Fibroblast of skin of right biceps (primary cell): ENCODE results near the gene HCRTR1.
A peak's percentile ranks its signal among the peaks of the same experiment; 100 is the strongest.

Source experiments
- DNase-seq: peaks from one replicate; pipeline ENCODE4 v3.0.0-alpha.2; 2013

Gene HCRTR1

DNA sequence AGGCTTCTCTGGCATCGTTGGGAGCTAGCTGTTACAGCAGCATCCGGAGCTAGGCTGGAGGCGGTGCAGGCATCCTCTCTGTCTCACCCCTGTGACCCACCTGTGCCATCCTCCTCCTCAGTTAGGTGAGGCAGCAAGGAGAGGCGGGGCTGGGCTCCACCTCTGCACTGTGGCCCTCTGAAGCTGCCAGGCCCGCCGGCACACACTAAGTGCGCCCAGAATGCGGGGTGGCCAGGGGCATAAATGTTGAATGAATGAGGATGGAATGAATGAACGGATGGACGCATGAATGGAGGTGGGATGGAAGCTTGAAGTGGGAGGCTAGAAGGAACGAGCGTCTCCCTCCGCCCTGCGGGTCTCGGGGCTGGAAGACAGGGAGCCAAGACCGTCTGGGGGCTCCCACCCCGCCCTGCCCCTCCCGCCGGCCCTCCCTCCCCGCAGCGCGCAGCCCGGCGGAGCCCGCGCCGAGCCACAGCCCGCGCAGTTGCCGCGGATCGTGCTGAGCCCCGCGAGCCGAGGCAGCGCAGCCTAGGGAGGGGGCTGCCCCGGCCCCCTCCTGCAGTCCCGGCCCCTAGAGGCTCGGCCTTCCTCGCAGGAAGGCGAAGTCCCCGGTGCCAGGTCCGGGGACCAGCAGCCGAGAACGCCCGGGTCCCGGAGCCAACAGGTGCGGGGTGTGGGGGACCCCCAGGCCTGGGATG is at the start of gene HCRTR1:
Gene HCRTR1 (plus strand): TSS at position 472 of the 698 bp plus-strand sequence. CDS start 1,504 bp downstream, outside the sequence.
- DNase-seq = no peak

DNA sequence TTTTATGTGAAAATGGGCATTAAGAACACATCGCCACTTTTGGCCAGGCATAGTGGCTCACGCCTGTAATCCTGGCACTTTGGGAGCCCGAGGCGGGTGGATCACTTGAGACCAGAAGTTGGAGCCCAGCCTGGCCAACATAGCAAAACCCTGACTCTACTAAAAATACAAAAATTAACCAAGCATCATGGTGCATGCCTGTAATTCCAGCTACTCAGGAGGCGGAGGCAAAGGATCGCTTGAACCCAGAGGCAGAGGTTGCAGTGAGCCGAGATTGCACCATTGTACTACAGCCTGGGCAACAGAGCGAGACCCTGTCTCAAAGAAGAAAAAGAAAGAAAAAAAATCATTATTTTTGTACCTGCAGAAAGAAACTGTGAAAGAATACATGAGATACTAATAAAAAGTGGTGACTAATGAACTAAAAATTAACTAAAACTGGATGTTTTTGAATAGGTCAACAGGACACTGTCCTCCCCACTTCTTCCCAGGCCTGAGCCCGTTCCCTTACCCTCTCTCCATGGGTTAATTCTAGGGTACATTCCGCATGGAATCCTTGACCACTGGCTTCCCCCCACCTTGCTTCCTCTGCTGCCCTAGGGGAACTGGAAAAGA is 49.4 kb upstream of the HCRTR1 start:
- DNase-seq = peak; percentile 41

DNA sequence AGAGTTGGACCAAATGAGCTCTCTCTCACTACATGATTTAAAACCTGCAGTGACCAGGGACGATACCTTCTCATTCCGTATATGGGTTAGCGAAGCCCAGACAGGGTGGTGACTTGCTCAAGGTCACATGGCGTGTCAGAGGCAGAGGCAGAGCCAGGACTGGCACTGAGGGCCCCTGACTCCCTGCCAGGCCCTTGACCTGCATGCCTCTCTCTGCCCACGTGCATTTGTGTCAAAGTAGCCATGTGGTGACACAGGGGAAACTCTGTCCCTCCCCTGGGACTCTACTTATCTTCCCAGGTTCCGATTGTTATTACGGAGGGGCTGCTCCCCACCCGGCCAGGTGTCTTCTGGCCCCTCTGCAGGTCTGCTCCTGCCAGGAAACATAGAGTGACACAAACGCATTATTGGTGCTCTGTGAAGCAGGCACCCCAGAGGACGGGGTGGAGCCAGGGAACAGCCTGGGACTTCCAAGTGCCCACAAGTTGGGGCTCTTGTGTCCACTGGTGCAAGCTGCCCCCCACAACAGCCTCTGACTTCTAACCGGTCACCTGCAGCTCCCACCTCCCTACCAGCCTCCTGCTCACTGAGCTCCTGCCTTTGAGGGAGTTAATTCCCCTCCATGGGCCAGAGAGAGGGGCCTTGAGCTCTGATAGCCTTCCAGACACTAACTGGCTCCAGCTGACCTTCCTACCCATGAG is 48.4 kb upstream of the HCRTR1 start:
- no peak for DNase-seq

DNA sequence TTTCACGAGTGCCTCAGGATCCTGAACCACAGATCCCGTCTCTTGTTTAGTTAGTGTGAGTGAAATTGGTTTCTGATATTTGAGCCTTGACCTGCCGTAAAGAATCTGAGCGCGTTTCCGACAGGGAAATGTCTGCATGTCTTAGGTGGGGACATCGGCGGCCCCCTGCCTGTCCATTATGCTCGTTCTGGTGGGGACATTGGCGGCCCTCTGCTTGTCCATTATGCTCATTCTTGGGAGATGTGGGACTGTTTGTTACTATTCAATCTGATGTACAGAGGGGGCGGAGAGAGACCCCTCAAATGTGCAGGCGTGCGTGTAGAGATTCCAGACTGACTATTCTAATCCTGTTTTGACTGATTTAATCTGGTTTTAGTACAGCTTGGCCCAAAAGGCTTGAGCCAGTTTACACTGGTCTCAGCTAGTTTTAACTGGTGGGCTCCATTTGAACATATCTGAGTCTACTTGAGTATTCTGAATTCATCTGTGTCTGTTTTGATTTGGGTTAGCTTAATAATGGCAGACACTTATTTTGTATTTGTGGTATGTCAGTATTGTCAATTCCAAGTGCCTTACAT is 47.8 kb upstream of the HCRTR1 start:
- DNase-seq = no peak

DNA sequence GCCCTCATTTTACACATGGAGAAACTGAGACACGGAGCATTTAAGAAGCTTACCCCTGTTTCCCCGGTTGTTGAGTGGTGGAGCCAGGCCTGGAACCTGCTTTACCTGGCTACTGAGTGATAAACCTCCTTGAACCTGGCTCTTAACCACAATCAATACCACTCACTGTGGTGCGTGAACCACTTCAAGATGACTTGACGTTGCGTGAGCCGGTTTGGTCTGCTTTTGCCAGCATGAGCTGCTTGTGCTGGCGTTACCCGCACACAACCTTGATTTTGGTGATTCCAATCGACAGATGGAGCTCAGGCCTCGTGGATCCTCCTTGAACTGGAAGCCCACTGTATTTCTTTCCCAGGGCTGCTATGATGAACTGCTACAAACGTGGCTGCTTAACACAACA is 47.3 kb upstream of the HCRTR1 start:
- DNase-seq = no peak

DNA sequence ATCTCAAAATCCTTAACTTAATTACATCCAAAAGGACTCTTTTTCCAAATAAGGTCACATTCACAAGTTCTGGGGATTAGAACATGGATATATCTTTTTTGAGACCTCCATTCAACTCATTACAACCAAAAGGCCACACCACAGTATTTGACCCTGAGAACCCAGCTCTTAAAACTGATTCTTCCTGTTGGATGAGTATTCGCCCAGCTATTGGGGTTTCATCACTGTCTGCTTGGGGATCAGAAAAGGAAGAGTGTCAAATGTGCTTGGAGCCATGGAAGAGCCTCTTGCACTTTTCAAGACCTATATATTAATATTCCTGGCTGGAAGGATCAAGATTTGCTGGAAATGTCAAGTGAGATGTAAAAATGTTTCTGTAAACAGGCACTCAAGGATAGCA is 46.6 kb upstream of the HCRTR1 start:
- DNase-seq = no peak

DNA sequence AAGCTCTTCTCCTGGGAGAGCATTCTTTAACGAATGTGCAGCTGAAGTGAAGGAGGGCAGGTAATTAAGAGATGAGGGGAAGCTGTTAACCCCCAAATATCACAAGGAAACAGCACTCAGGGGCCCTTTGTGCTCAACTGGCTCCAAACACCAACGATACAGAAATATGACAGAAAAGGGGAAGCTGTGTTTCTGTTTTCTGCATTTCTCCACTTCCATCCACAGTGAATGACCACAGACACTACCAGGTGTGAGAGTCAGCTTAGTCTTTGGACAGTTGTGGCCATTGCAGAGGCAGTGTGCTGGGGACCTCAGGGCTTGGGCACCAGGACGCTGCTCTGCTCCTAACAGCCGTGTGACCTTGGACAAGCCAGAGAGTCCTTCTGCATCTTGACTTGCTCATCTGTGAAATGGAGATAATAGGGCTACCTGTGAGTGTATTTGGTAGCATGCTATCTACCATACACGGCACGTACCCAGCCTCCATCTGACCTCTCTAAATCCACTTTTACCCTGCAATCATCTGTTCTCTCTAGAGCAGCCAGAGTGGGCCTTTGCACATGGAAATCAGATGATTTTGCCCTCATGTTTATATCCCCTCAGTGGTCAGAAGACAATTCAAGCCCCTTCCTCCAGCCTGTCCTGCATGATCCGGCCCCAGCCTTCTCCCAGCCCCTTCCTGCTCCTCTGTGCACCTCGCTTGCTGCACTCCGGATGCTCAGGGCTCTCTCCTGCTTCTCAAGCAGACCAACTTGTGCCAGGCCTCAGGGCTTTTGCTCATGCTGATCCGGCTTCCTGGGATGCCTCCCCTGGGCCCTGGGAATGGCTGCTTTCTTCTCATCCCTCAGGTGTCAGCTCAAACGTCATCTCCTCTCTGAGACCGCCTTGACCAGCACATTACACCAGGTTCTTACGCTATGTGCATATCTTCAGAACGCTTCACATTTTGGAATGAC is 45.9 kb upstream of the HCRTR1 start:
- no peak for DNase-seq

DNA sequence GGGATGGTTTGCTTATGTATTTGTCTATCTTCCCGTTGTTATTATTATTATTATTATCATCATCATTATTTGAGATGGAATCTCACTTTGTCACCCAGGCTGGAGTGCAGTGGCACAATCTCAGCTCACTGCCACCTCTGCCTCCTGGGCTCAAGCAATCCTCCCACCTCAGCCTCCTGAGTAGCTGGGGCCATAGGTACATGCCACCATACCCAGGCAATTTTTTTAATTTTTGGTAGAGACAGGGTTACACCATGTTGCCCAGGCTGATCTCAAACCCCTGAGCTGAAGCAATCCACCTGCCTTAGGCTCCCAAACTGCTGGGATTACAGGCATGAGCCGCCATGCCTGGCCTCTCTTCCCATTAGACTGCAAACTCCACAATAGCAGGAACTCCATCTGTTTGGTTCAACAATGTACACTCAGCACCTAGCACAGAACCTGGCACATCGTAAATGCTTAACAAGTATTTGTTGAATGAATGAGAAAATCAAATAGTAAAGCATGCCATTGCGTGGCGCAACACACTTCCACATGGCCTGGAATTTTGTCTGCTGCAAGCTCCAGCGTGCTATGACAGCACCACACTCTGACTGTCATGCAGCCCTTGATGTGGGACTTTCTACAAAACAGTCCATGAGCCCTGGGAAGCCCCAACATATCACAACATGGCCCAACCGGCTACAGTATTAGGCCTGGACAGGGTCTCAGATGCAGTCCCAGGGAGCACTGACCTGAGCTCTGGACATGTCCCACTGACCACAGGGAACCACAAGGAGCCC is 45.0 kb upstream of the HCRTR1 start:
- DNase-seq = peak; percentile 55

DNA sequence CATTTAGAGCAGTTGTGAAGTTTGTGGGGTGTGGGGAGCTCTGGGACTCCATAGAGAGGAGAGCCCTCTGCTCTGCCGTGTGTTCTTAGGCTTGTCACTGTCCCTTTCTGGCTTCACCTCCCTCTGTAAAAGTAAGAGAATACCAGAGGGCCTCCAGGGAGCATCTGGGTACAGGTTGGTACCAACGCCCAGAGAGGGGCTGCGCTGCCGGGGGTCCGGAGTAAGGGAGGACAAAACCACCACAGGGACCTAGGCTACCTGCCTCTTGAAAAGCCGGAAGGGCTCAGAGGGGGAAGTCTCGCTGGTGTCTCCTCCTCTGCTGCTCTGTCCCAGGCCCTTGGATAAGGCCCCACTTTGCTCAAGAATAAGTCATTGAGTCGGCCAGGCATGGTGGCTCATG is 44.2 kb upstream of the HCRTR1 start:
- no peak for DNase-seq

DNA sequence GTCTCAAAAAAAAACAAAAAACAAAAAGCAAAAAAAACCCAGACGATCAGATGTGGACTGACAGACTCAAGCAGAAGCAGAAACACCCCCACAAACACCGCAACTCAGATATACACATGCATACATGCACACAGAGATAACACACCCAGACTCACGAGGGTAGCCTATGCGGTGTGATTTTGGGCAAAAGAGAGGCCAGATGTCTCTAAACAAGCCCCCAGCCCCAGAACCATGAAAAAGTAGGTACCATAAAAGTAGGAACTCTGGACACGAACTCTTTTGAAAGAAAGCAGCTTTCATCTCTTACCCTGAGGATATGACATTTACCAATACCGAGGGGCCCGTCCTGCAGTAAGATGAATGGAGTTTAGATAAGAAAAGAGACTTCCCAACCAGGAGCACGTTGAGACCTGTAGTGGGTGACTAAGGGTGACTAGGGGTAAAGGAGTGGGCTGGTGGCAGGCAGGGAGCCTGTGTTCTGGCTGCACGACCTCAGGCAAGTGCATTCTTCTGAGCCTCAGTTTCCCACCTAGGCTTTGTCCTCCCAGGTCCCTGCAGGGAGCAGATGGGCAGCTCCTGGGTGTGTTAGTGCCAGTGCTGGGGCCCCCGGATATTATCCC is 42.6 kb upstream of the HCRTR1 start:
- DNase-seq = no peak

DNA sequence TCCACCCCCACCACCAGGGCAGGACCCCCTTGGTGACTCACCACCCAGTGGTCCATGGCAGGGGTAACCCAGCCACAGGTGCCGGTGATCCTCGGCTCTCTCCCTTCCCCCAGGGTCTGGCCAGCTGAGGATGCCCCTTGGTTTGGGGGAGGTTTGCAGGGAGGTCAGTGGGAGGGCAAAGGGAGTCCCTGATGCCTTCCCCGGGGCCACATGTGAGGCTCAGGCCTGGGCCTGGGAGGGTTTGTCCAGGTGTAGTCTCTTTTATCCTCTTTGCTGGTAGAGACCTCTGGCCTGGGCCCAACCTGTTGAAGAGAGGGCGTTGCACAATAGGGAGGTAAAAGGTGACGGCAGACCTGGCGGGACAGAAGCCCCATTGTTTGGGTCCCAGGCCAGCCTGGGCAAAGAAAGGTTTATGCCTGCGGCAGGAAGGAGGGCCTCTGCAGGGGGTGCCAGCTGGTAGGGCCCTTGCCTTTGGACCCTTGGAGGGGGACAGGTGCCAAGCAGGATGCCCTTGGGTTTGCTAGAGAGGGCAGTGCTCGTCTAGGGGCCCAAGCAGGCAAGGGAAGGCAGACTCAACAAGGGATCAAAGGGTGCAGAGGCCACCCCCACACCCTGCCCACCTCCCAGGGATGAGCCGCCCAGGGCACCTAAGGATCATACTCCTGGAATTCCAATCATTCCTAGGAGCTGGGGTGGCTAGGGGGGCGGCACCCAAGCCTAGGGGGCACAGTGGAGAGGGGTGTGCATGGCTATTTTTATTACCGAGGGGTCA is 41.9 kb upstream of the HCRTR1 start:
- no peak for DNase-seq

DNA sequence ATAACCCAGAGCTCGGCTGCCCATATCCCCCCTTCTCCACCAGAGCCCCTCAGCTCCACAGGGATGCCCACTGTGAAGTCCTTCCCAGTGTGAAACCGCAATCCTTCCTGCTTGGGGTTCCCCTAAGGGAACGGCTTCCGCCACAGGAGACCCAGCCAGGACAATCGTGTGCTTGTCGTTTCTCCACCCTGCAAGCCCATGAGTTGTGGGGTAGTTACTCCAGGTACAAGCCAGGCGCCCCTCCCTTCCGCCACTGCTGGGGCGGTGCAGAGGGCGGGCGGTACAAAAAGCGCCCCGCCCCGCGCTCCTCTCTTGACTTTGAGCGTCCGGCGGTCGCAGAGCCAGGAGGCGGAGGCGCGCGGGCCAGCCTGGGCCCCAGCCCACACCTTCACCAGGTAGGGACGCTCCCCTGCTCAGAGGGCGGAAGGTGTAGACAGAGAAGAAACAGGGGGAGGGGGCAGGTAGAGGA is 41.3 kb upstream of the HCRTR1 start, which contains the start of gene TINAGL1:
Gene TINAGL1 (plus strand): TSS at position 315 of the 469 bp plus-strand sequence. CDS start 634 bp downstream, outside the sequence.
- no peak for DNase-seq

DNA sequence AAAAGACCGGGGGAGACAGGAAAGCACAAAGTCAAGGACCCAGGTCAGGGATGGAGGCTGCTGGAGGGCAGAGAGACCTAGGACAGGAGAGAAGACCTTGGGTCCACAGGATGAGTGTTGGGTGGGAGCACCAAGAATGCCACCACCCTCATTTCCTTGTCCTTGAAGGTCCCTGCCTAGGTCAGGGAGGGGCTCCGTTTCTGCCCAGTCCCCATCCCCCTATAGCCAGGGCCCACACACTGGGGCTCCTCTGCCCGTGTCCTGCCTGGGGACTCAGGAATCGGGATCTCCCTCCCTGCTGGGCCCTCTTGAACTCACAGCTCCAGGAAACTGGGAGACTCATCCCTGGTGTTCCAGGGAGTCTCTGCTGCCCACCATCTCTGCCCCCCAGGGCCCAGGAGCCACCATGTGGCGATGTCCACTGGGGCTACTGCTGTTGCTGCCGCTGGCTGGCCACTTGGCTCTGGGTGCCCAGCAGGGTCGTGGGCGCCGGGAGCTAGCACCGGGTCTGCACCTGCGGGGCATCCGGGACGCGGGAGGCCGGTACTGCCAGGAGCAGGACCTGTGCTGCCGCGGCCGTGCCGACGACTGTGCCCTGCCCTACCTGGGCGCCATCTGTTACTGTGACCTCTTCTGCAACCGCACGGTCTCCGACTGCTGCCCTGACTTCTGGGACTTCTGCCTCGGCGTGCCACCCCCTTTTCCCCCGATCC is 40.6 kb upstream of the HCRTR1 start:
- DNase-seq = no peak

DNA sequence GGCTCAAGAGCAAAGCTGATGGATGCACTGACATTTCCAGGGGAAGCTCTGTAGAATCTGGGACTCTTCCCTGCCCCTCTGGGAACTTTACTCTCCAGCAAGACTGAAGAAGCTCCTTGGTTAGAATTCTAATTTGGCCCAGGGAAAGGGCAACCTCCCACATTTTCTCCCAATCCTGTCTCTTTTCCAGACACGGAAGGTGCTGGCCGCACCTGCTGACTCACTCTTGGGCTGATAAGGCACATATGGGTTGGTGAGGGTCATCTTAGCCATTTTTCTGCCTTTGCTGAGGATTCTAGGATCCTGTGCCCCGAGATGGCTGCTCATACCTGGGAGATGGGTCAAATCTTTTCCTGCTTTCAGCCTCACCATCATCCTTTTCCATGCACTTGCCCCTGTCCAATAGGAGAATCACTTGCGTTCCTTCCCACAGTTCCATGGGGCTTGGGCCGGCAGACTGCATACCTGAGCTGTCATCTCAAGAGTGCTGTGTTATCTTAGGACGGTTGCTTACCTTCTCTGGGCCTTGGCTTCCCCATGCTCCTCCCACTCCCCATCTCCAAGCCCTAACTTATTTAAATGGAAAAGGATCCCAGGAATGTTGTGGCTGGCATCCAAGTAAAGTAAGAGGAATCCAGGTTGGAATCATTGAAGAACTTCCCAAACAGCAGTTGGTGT is 39.8 kb upstream of the HCRTR1 start:
- DNase-seq = peak; percentile 86

DNA sequence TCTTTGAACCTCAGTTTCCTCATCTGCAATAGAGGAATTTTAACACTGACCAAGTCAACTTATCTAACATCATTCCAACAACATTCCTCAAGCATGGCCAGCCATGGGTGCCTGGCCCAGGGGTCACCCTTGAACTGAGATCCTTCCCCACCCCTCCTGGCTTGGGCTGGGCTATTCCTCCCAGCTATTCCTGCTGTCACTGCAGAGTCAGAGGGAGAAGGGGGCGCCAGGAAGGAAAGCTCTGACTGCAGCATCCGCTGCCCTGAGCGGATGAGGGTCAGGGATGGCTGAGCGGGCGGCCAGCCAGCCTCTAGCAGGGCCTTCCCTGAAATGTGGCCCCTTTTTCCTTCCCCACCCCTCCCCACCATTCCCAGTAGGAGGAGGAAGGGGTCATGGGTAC is 38.1 kb upstream of the HCRTR1 start:
- DNase-seq = peak; percentile 57

DNA sequence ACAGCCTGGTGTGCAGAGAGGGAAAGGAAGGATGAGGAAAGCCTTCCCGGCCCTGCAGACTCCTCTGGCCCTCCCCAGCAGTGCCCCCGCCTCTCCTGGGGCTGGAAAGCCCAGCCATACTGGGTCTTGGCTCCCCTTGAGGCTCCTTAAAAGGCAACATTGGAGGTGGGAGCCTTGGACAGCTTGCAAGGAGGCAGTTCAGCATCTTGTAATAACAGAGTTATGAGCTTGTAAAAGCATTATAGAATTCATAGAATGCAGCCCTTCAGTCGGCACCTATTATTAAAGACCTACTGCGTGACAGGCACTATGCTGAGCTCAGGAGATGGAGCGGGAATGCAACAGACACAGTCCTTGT is 37.0 kb upstream of the HCRTR1 start:
- DNase-seq = peak; percentile 69

DNA sequence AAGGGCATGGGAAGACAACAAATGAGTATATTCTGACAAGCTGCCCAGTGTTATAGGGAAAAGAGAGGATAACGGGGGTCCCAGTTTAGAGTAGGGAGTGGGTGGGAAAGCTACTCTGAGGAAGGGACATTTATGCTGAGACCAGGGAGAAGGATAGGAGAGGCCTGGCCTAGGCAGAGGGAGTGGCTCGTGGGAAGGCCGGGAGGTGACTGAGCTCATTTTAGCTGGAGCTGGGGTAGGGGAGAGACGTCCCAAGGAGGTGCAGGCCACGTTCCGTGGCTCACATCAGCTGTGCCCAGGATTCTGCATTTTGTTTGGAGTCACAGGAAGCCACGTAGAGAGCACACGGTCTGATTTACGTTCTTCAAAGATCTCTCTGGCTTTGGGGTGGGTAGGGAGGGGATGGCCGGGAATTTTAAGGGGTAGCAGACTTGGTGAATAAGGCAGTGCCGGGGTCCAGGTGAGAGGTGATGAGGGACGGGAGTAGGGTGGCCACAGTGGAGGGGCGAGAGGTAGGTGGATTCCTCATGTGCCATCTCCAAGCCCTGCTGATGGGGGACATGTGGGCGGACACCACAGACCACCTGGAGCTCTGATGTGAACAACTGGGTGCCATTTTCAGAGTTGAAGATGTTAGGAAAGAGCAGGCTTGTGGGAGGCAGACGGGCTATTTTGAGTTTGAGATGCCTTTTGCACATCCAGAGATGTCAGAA is 36.4 kb upstream of the HCRTR1 start:
- no peak for DNase-seq
